PC-3 (cell line): ENCODE results near the gene PRKG2. TPM values are rescaled to one million over a fixed set of nuclear protein-coding genes. Genes with fewer than 3 reads are reported as not detected.

Source experiments
- ATAC-seq: fragments of 200-7000 bp; cut with Tn5 transposase; 2 replicates; pipeline ENCODE4 v1.9.1; 2020; ENCODE audit warnings: mild to moderate bottlenecking, moderate library complexity
- BruUV-seq: library from RNA; stranded (reverse); fragments of 400-500 nt; replicated peaks from 2 replicates; lab custom pipeline; 2021; lab: Mats Ljungman, UMichigan
- CTCF ChIA-PET: fragments of 300-600 bp; sonication (Branson Sonifier 250); formaldehyde crosslinking; loops from one replicate; lab custom pipeline; 2022; ENCODE audit warnings: antibody characterized with exemption; lab: Charles Lee
- POLR2A ChIA-PET: fragments of 300-600 bp; sonication (Branson Sonifier 250); formaldehyde crosslinking; loops from one replicate; lab custom pipeline; 2022; ENCODE audit warnings: antibody characterized with exemption; ENCODE audit not compliant: unreplicated experiment; lab: Charles Lee
- DNase-seq: peaks from one replicate; pipeline ENCODE4 v3.0.0-alpha.2; 2015
- H2AFZ ChIP-seq: fragments of 300-600 bp; sonication (generic); 2 replicates; pipeline ENCODE4 v1.6.0; 2016; ENCODE audit warnings: antibody characterized with exemption, low read length
- H3F3A ChIP-seq: fragments of 300-600 bp; sonication (generic); one replicate; pipeline ENCODE4 v1.6.0; 2017; ENCODE audit warnings: antibody characterized with exemption, low read length, control low read depth, mild to moderate bottlenecking; ENCODE audit not compliant: unreplicated experiment
- H3K27ac ChIP-seq: fragments of 300-600 bp; sonication (generic); 2 replicates; pipeline ENCODE4 v1.5.1; 2016; ENCODE audit warnings: mild to moderate bottlenecking, low read length
- H3K27me3 ChIP-seq: fragments of 300-600 bp; sonication (generic); 2 replicates; pipeline ENCODE4 v1.6.1; 2016; ENCODE audit warnings: low read length, mixed read lengths
- H3K36me3 ChIP-seq: fragments of 300-600 bp; sonication (generic); 2 replicates; pipeline ENCODE4 v1.6.1; 2016; ENCODE audit warnings: low read depth, mixed run types, low read length, mixed read lengths
- H3K4me1 ChIP-seq: fragments of 300-600 bp; sonication (generic); 2 replicates; pipeline ENCODE4 v1.5.1; 2016; ENCODE audit warnings: low read length; ENCODE audit not compliant: insufficient read depth
- H3K4me2 ChIP-seq: fragments of 300-600 bp; sonication (generic); 2 replicates; pipeline ENCODE4 v1.6.0; 2016; ENCODE audit warnings: low read length
- H3K4me3 ChIP-seq: fragments of 300-600 bp; sonication (generic); 2 replicates; pipeline ENCODE4 v1.5.1; 2016; ENCODE audit warnings: mild to moderate bottlenecking, low read length, mixed read lengths
- H3K79me2 ChIP-seq: fragments of 300-600 bp; sonication (generic); 2 replicates; pipeline ENCODE4 v1.6.1; 2017; ENCODE audit warnings: low read length, mixed read lengths
- H3K9ac ChIP-seq: fragments of 300-600 bp; sonication (generic); 2 replicates; pipeline ENCODE4 v1.6.0; 2016; ENCODE audit warnings: mild to moderate bottlenecking, low read length
- H3K9me2 ChIP-seq: fragments of 300-600 bp; sonication (generic); replicated peaks from 2 replicates; pipeline ENCODE4 v1.6.1; 2016; ENCODE audit warnings: mixed run types, low read length, mixed read lengths
- H3K9me3 ChIP-seq: fragments of 300-600 bp; sonication (generic); 2 replicates; pipeline ENCODE4 v1.6.1; 2016; ENCODE audit warnings: low read length, mixed read lengths
- H4K20me1 ChIP-seq: fragments of 300-600 bp; sonication (generic); 2 replicates; pipeline ENCODE4 v1.6.1; 2016; ENCODE audit warnings: low read length, mixed read lengths
- EZH2 ChIP-seq: fragments of 300-600 bp; sonication (generic); IDR thresholded peaks from one replicate; pipeline ENCODE4 v1.6.1; 2017; ENCODE audit warnings: antibody characterized with exemption, mild to moderate bottlenecking, low read length; ENCODE audit not compliant: unreplicated experiment
- EZH2phosphoT487 ChIP-seq: fragments of 300-600 bp; sonication (generic); IDR thresholded peaks from 2 replicates; pipeline ENCODE4 v1.6.1; 2018; ENCODE audit warnings: mild to moderate bottlenecking, antibody characterized with exemption, low read length, borderline replicate concordance
- intact Hi-C: fragments of 100-400 bp; cut with micrococcal nuclease; formaldehyde crosslinking; loops from 2 replicates; pipeline ENCODE4 v1.9.0; 2023
- total RNA-seq: library from RNA; depleted of rRNA; stranded (reverse); fragments of >200 nt; gene quantifications from 2 replicates; pipeline ENCODE4 v1.2.3, GENCODE V29; 2014
- TF ChIP-seq, protein P1 (sequence below): fragments of 300-600 bp; sonication (generic); conservative IDR thresholded peaks from 2 replicates; pipeline ENCODE4 v1.5.1; 2017; ENCODE audit warnings: antibody characterized with exemption, low read depth, mild to moderate bottlenecking, low read length

Gene PRKG2
- total RNA-seq, 1 experiment from 2014 or later, result 0.55 TPM

- BruUV-seq, result no TSS peak
- CTCF ChIA-PET, result no interaction called here
- Histone ChIP-seq H3K9ac (no peak overlapping the region), H3F3A (no peaks in the 10 kb centered on the region), H3K4me3 (no peak overlapping the region), H3K9me3 (no peaks in the 10 kb centered on the region), H3K4me2 (no peak overlapping the region), H3K27me3 (no peaks in the 10 kb centered on the region), H3K36me3 (no peaks in the 10 kb centered on the region), H3K79me2 (no peaks in the 10 kb centered on the region), H3K4me1 (no peaks in the 10 kb centered on the region), H3K9me2 (no peaks in the 10 kb centered on the region), H4K20me1 (no peaks in the 10 kb centered on the region), H2AFZ (no peak overlapping the region), H3K27ac (no peak overlapping the region)
- ATAC-seq (no peak), DNase-seq (no peak)
- no peak for TF ChIP-seq EZH2
- TF ChIP-seq EZH2phosphoT487, result no peak
- TF ChIP-seq, protein P1, sequence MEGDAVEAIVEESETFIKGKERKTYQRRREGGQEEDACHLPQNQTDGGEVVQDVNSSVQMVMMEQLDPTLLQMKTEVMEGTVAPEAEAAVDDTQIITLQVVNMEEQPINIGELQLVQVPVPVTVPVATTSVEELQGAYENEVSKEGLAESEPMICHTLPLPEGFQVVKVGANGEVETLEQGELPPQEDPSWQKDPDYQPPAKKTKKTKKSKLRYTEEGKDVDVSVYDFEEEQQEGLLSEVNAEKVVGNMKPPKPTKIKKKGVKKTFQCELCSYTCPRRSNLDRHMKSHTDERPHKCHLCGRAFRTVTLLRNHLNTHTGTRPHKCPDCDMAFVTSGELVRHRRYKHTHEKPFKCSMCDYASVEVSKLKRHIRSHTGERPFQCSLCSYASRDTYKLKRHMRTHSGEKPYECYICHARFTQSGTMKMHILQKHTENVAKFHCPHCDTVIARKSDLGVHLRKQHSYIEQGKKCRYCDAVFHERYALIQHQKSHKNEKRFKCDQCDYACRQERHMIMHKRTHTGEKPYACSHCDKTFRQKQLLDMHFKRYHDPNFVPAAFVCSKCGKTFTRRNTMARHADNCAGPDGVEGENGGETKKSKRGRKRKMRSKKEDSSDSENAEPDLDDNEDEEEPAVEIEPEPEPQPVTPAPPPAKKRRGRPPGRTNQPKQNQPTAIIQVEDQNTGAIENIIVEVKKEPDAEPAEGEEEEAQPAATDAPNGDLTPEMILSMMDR, result no peak
- intact Hi-C loops, result no loop called here
- POLR2A ChIA-PET, result no interaction called here
These were observed 71.8 kb downstream of the PRKG2 start for GRCh38 chr4:81143183-81143582.

DNA sequence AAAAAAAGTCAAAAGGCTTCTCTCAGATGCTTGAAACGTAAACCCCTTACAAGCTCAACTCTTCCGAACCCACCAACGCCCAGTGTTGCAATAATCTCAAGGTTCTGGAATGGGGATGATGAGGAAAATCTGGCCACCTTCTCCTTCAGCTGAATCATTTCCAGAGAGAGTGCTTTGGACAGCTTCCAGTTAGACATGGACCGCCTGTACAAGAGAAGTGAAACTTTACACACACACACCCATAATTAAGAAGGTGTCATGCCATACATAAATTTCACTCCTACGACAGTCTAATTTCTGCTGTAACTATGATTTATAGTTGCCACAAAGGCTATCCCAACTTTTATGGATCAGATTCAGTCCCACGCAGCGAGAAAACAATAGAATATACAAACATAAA is 72.3 kb downstream of the PRKG2 start:
- ATAC-seq (no peak), DNase-seq (no peak)

DNA sequence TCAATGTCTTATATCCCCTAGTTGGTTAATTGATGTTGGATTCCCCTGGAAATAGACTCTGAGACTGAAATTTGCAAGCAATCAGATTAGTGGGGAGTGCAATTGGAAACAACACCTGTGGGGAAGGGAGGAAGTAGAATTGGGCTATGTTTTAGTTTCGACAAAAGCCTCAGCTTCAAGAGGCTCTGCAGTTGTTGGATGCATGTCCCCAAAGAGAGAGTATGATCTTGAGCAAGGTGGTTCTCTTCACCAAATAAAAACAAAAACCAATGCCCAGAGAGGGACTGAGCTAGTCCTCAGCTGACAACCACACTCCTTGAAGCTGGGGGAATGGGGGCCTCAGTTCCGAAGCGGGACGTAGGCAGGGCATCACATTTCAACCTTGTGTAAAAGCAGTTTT is 77.1 kb downstream of the PRKG2 start:
- no peaks in the 10 kb centered on the region for H3F3A ChIP-seq
- H3K9me3 ChIP-seq, result no peaks in the 10 kb centered on the region
- intact Hi-C loops, result loop anchor here (2.0 kb wide), 1 partner anchor 53 kb away; no protein-coding TSS in a partner anchor
- CTCF ChIA-PET, result no interaction called here
- no peaks in the 10 kb centered on the region for H3K27me3 ChIP-seq
- no TSS peak for BruUV-seq
- no peaks in the 10 kb centered on the region for H3K79me2 ChIP-seq
- ATAC-seq (no peak), DNase-seq (no peak)
- no peak overlapping the region for H2AFZ ChIP-seq
- H3K4me3 ChIP-seq, result no peak overlapping the region
- TF ChIP-seq EZH2 (no peak), EZH2phosphoT487 (no peak)
- TF ChIP-seq, protein P1, result no peak
- H3K4me1 ChIP-seq, result peaks cover 24% of the 10 kb centered on the region
- H3K9me2 ChIP-seq, result no peaks in the 10 kb centered on the region
- H3K9ac ChIP-seq, result no peak overlapping the region
- no peak overlapping the region for H3K4me2 ChIP-seq
- no peaks in the 10 kb centered on the region for H3K36me3 ChIP-seq
- H4K20me1 ChIP-seq, result no peaks in the 10 kb centered on the region
- POLR2A ChIA-PET, result interaction anchor here (0.7 kb wide), 1 partner anchor 1270 kb away, joined by 6 read pairs; no protein-coding TSS in a partner anchor
- no peak overlapping the region for H3K27ac ChIP-seq

More for the DNA sequence above, 72.3 kb downstream of the PRKG2 start:
- Histone ChIP-seq H3K4me1 (no peaks in the 10 kb centered on the region), H3K79me2 (no peaks in the 10 kb centered on the region), H3K9ac (no peak overlapping the region), H3K27ac (no peak overlapping the region), H3K36me3 (no peaks in the 10 kb centered on the region), H2AFZ (no peak overlapping the region), H3K9me3 (no peaks in the 10 kb centered on the region), H3K4me3 (no peak overlapping the region), H3F3A (no peaks in the 10 kb centered on the region), H4K20me1 (no peaks in the 10 kb centered on the region), H3K9me2 (no peaks in the 10 kb centered on the region), H3K4me2 (no peak overlapping the region), H3K27me3 (no peaks in the 10 kb centered on the region)
- CTCF ChIA-PET, result no interaction called here
- TF ChIP-seq, protein P1, result no peak
- TF ChIP-seq EZH2phosphoT487 (no peak), EZH2 (no peak)
- POLR2A ChIA-PET, result no interaction called here
- no TSS peak for BruUV-seq
- intact Hi-C loops, result no loop called here
